Measurements from ENCODE around the gene MTMR10. TPM values are rescaled to one million over a fixed set of nuclear protein-coding genes. Genes with fewer than 3 reads are reported as not detected.

Gene MTMR10
- polyA plus RNA-seq, 1 of the 3 experiments (the other 2 are of a cell fraction): 6.4 TPM

DNA sequence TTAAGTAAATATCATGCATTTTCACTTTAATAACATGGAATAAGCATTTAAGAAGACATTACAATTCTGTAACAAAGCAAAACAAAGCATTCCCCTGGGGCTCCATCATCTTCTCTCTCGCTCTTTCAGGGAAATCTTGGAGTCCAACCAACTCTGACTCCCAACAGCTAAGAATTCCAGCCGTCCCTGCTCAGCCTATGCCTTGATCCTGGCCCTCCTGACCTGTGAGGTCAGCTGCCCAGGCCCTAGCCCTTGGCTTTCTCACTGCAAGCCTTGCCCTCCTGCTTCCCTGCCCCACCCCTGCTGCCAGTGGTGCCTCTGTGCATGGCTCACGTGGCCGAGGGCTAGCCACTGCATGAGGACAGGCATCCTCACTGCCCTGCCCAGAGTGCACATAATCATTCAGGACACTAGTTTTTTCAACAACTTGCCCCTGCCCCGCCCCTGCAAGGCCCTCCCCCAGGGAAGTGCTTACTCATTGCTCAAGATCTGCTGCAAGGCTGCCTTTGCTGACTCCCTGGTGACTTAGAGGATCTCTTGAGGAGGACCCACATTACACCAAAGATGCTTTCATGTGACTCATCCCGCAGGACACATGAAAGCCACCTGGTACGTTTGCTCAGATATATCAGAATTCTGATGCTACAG lies 37.6 kb downstream of the MTMR10 start:
- ChIA-PET CTCF (interaction anchor here (0.5 kb wide), 1 partner anchor 14 kb away, joined by 3 read pairs; no protein-coding TSS in a partner anchor), POLR2A (no interaction called here)
- no peak for DNase-seq

DNA sequence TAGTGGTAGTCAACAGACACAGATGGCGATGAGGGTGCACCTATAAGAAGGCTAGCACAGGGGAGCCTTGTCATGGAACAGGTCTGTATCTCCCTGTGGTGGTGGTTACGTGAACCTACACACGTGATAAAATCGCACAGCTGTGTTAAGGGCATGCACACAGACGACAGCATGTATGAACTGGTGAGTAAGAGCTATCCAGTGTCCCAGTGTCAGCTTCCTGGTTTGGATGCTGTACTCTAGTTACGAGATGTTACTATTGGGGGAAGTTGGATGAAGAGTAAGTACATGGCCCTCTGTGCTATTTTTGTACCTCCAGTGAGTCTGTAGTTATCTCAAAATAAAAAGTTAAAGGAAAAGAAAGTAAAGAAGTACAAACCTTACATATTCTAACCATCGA lies 38.2 kb downstream of the MTMR10 start:
- no peaks in the 10 kb centered on the region for H4K20me1 ChIP-seq (ENCODE audit: insufficient read depth)
- WGBS (ENCODE audit: low lambda C conversion rate): 97% methylated on average over 7 of the region's 7 CpGs
- H3K4me2 ChIP-seq: no peak overlapping the region
- peaks cover 58 to 62% of the 10 kb centered on the region in 2 experiments for H3K36me3 ChIP-seq (replicated peaks in 1 of 2; ENCODE audit: control insufficient read depth in 1 of 2, insufficient read depth in 2 of 2, low read length in 1 of 2)
- no peak overlapping the region for H2AFZ ChIP-seq (ENCODE audit: low read depth)
- peaks cover 0 to 19% of the 10 kb centered on the region in 2 experiments; a peak in 1 of 4 replicates for H3K4me1 ChIP-seq (ENCODE audit: control insufficient read depth in 1 of 2, insufficient read depth in 2 of 2, low read depth in 1 of 2, low read length in 1 of 2)
- no peak for TF ChIP-seq JUND (IDR thresholded peaks at IDR 0.05)
- TF ChIP-seq EZH2phosphoT487 (IDR thresholded peaks at IDR 0.05; ENCODE audit: borderline replicate concordance, low read depth): no peak
- TF ChIP-seq, protein P1, sequence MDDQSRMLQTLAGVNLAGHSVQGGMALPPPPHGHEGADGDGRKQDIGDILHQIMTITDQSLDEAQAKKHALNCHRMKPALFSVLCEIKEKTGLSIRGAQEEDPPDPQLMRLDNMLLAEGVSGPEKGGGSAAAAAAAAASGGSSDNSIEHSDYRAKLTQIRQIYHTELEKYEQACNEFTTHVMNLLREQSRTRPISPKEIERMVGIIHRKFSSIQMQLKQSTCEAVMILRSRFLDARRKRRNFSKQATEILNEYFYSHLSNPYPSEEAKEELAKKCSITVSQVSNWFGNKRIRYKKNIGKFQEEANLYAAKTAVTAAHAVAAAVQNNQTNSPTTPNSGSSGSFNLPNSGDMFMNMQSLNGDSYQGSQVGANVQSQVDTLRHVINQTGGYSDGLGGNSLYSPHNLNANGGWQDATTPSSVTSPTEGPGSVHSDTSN (IDR thresholded peaks at IDR 0.05): no peak
- no peak for TF ChIP-seq YY1 (IDR thresholded peaks at IDR 0.05; ENCODE audit: low read depth)
- no peak for TF ChIP-seq RXRA (IDR thresholded peaks at IDR 0.05; ENCODE audit: borderline replicate concordance, low read depth)
- no peak for TF ChIP-seq CHD2 (IDR thresholded peaks at IDR 0.05; ENCODE audit: low read length, partially characterized antibody)
- TF ChIP-seq, protein P2, sequence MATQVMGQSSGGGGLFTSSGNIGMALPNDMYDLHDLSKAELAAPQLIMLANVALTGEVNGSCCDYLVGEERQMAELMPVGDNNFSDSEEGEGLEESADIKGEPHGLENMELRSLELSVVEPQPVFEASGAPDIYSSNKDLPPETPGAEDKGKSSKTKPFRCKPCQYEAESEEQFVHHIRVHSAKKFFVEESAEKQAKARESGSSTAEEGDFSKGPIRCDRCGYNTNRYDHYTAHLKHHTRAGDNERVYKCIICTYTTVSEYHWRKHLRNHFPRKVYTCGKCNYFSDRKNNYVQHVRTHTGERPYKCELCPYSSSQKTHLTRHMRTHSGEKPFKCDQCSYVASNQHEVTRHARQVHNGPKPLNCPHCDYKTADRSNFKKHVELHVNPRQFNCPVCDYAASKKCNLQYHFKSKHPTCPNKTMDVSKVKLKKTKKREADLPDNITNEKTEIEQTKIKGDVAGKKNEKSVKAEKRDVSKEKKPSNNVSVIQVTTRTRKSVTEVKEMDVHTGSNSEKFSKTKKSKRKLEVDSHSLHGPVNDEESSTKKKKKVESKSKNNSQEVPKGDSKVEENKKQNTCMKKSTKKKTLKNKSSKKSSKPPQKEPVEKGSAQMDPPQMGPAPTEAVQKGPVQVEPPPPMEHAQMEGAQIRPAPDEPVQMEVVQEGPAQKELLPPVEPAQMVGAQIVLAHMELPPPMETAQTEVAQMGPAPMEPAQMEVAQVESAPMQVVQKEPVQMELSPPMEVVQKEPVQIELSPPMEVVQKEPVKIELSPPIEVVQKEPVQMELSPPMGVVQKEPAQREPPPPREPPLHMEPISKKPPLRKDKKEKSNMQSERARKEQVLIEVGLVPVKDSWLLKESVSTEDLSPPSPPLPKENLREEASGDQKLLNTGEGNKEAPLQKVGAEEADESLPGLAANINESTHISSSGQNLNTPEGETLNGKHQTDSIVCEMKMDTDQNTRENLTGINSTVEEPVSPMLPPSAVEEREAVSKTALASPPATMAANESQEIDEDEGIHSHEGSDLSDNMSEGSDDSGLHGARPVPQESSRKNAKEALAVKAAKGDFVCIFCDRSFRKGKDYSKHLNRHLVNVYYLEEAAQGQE (IDR thresholded peaks at IDR 0.05; ENCODE audit: low read depth, low read length): no peak
- ChIA-PET POLR2A (no interaction called here), CTCF (interaction anchor here (1.1 to 1.2 kb wide), 2 partner anchors 43 to 535 kb away, joined by 3 to 4 read pairs; no protein-coding TSS in a partner anchor)
- peaks cover 6% of the 10 kb centered on the region for H3F3A ChIP-seq (replicated peaks; ENCODE audit: insufficient read depth)
- no peak overlapping the region for H3K4me3 ChIP-seq (ENCODE audit: low read depth in 2 of 2, low read length in 1 of 2)
- H3K79me2 ChIP-seq (ENCODE audit: insufficient read depth): no peaks in the 10 kb centered on the region
- H3K27ac ChIP-seq (ENCODE audit: low read depth in 2 of 2, low read length in 1 of 2): 0 out of 4 replicates have a peak overlapping the region, but pooled peaks of 1 of the 2 experiments have one; percentile 23
- H3K9ac ChIP-seq: no peak overlapping the region
- H3K27me3 ChIP-seq (ENCODE audit: insufficient read depth): no peaks in the 10 kb centered on the region
- no peaks in the 10 kb centered on the region for H3K9me3 ChIP-seq
- H3K9me2 ChIP-seq: no peaks in the 10 kb centered on the region
- DNase-seq: no peak

More for the DNA sequence above, 37.6 kb downstream of the MTMR10 start:
- Histone ChIP-seq H4K20me1 (ENCODE audit: insufficient read depth) (no peaks in the 10 kb centered on the region), H3K9me2 (no peaks in the 10 kb centered on the region), H2AFZ (ENCODE audit: low read depth) (no peak overlapping the region), H3K9me3 (no peaks in the 10 kb centered on the region), H3K4me1 (ENCODE audit: control insufficient read depth in 1 of 2, insufficient read depth in 2 of 2, low read depth in 1 of 2, low read length in 1 of 2) (peaks cover 0 to 19% of the 10 kb centered on the region in 2 experiments; a peak in 1 of 4 replicates), H3K27me3 (ENCODE audit: insufficient read depth) (no peaks in the 10 kb centered on the region), H3F3A (replicated peaks; ENCODE audit: insufficient read depth) (peaks cover 6% of the 10 kb centered on the region), H3K79me2 (ENCODE audit: insufficient read depth) (no peaks in the 10 kb centered on the region), H3K36me3 (replicated peaks in 1 of 2; ENCODE audit: control insufficient read depth in 1 of 2, insufficient read depth in 2 of 2, low read length in 1 of 2) (peaks cover 55 to 62% of the 10 kb centered on the region in 2 experiments), H3K4me3 (ENCODE audit: low read depth in 2 of 2, low read length in 1 of 2) (no peak overlapping the region), H3K27ac (ENCODE audit: low read depth in 2 of 2, low read length in 1 of 2) (peak overlapping the region in 1 of 2 experiments; percentile 23; a peak in 1 of 4 replicates), H3K4me2 (no peak overlapping the region; the same call in 1 of the 2 replicates), H3K9ac (no peak overlapping the region)
- TF ChIP-seq JUND (IDR thresholded peaks at IDR 0.05) (peak; percentile 37; the same call in 1 of the 2 replicates), FOSL2 (IDR thresholded peaks at IDR 0.05; ENCODE audit: borderline replicate concordance, low read depth) (peak; percentile 74), TCF12 (IDR thresholded peaks at IDR 0.05) (peak; percentile 83), EP300 (IDR thresholded peaks at IDR 0.05; ENCODE audit: borderline replicate concordance in 1 of 2, low read depth in 1 of 2, low read length in 1 of 2) (peak in 1 of 2 experiments; percentile 34; a peak in 1 of 4 replicates), NRF1 (IDR thresholded peaks at IDR 0.05; ENCODE audit: low read depth, low read length) (no peak)
- TF ChIP-seq, protein P1 (IDR thresholded peaks at IDR 0.05): peak; percentile 43; the same call in 1 of the 2 replicates
- WGBS (ENCODE audit: low lambda C conversion rate): 59% methylated on average over 2 of the region's 7 CpGs
